HCT116 (cell line): ENCODE data around the gene AP1S1. TPM values are rescaled to one million over a fixed set of nuclear protein-coding genes. Genes with fewer than 3 reads are reported as not detected.

Experiments
- ATAC-seq: fragments of 200-7000 bp; cut with Tn5 transposase; 2 replicates; pipeline ENCODE4 v1.9.1; 2020; ENCODE audit warnings: mild to moderate bottlenecking, moderate library complexity
- BruUV-seq: library from RNA; stranded (reverse); fragments of 400-500 nt; replicated peaks from 2 replicates; lab custom pipeline; 2021; lab: Mats Ljungman, UMichigan
- CTCF ChIA-PET: fragments of 300-600 bp; sonication (Branson Sonifier 250); formaldehyde crosslinking; loops from one replicate; lab custom pipeline; 2021; ENCODE audit warnings: antibody characterized with exemption; lab: Charles Lee
- POLR2A ChIA-PET: fragments of 300-600, 350-600 bp; sonication (Branson Sonifier 250); formaldehyde crosslinking; loops from one replicate; lab custom pipeline; 2021; ENCODE audit warnings: antibody characterized with exemption; lab: Charles Lee
- RAD21 ChIA-PET, 2 experiments: fragments of 300-600 bp; sonication (Branson Sonifier 250); formaldehyde crosslinking; loops; one replicate each; lab custom pipeline; 2023; ENCODE audit warnings: low total read pairs in 2 of 2; ENCODE audit not compliant: uncharacterized antibody in 2 of 2, unreplicated experiment in 2 of 2, low non-redundant PET in 1 of 2; lab: Charles Lee
- DNase-seq: peaks from one replicate; pipeline ENCODE4 v3.0.0-alpha.2; 2010; ENCODE audit warnings: low read depth, low spot score
- H2AFZ ChIP-seq: fragments of 200-600 bp; shearing (Covaris generic), sonication (generic); 2 replicates; pipeline ENCODE4 v1.6.1; 2017; ENCODE audit warnings: low read depth, mixed run types, mixed read lengths, antibody characterized with exemption, low read length; ENCODE audit not compliant: poor library complexity, severe bottlenecking
- H3K27ac ChIP-seq: 2 replicates; pipeline ENCODE4 v1.5.1; 2012; ENCODE audit warnings: low read depth, low read length
- H3K27me3 ChIP-seq: fragments of 200-600 bp; sonication (generic); 2 replicates; pipeline ENCODE4 v1.6.1; 2016; ENCODE audit warnings: mixed run types, low read length, mixed read lengths; ENCODE audit not compliant: insufficient read depth
- H3K36me3 ChIP-seq, 2 experiments: fragments of 200-500 bp in 1 of 2; fragments of 200-600 bp in 1 of 2; sonication (Bioruptor generic) in 1 of 2; sonication (generic) in 1 of 2; 2 replicates each; pipeline versions ENCODE4 v1.5.1 to v1.6.1; 2014 to 2016; ENCODE audit warnings: low read length in 2 of 2, inconsistent platforms in 1 of 2, mixed read lengths in 1 of 2, mixed run types in 1 of 2; ENCODE audit not compliant: insufficient read depth in 2 of 2, control insufficient read depth in 1 of 2
- H3K4me1 ChIP-seq, 2 experiments: fragments of 200-600 bp in 1 of 2; sonication (generic) in 1 of 2; 2 replicates each; pipeline versions ENCODE4 v1.5.1 to v1.6.1; 2012 to 2017; ENCODE audit warnings: low read length in 2 of 2, inconsistent platforms in 1 of 2, mild to moderate bottlenecking in 1 of 2, mixed read lengths in 1 of 2, mixed run types in 1 of 2, moderate library complexity in 1 of 2; ENCODE audit not compliant: insufficient read depth in 2 of 2, control insufficient read depth in 1 of 2
- H3K4me2 ChIP-seq: fragments of 200-600 bp; sonication (generic); 2 replicates; pipeline ENCODE4 v1.6.1; 2017; ENCODE audit warnings: mixed run types, low read length, mixed read lengths
- H3K4me3 ChIP-seq, 2 experiments: fragments of 200-600 bp in 1 of 2; sonication (generic) in 1 of 2; replicated peaks in 1 of 2; 2 replicates each; pipeline ENCODE4 v1.5.1; 2011 to 2016; ENCODE audit warnings: low read length in 2 of 2, control low read depth in 1 of 2, low read depth in 1 of 2, mild to moderate bottlenecking in 1 of 2, mixed read lengths in 1 of 2, mixed run types in 1 of 2
- H3K79me2 ChIP-seq: fragments of 200-600 bp; sonication (generic); 2 replicates; pipeline ENCODE4 v1.6.1; 2017; ENCODE audit warnings: mild to moderate bottlenecking, mixed run types, low read length, moderate library complexity, mixed read lengths; ENCODE audit not compliant: insufficient read depth
- H3K9ac ChIP-seq: fragments of 200-600 bp; sonication (generic); 2 replicates; pipeline ENCODE4 v1.6.1; 2016; ENCODE audit warnings: low read length, mixed read lengths
- H3K9me2 ChIP-seq: fragments of 200-600 bp; sonication (generic), shearing (Covaris generic); 2 replicates; pipeline ENCODE4 v1.6.1; 2017; ENCODE audit warnings: mixed run types, mild to moderate bottlenecking, moderate library complexity; ENCODE audit not compliant: insufficient read depth
- H3K9me3 ChIP-seq, 2 experiments: fragments of 200-500 bp in 1 of 2; fragments of 200-600 bp in 1 of 2; sonication (Bioruptor generic) in 1 of 2; sonication (generic) in 1 of 2; 2 replicates each; pipeline ENCODE4 v1.6.1; 2014 to 2017; ENCODE audit warnings: low read length in 2 of 2, mixed read lengths in 2 of 2, inconsistent platforms in 1 of 2, low read depth in 1 of 2, mild to moderate bottlenecking in 1 of 2, mixed run types in 1 of 2, moderate library complexity in 1 of 2; ENCODE audit not compliant: control insufficient read depth in 1 of 2, insufficient read depth in 1 of 2
- H4K20me1 ChIP-seq: fragments of 200-600 bp; sonication (generic), shearing (Covaris generic); 2 replicates; pipeline ENCODE4 v1.6.1; 2017; ENCODE audit warnings: mixed run types, mild to moderate bottlenecking, moderate library complexity; ENCODE audit not compliant: insufficient read depth
- CEBPB ChIP-seq: IDR thresholded peaks from 2 replicates; pipeline ENCODE4 v1.6.1; 2012; ENCODE audit warnings: low read depth
- EGR1 ChIP-seq: IDR thresholded peaks from 2 replicates; pipeline ENCODE4 v1.6.1; 2012; ENCODE audit warnings: low read depth
- ELF1 ChIP-seq: IDR thresholded peaks from 2 replicates; pipeline ENCODE4 v1.6.1; 2012; ENCODE audit warnings: low read depth, borderline replicate concordance
- EZH2 ChIP-seq: fragments of 200-600 bp; sonication (generic); IDR thresholded peaks from 2 replicates; pipeline ENCODE4 v1.6.1; 2017; ENCODE audit warnings: antibody characterized with exemption, mixed run types
- EZH2phosphoT487 ChIP-seq: fragments of 200-600 bp; IDR thresholded peaks from 2 replicates; pipeline ENCODE4 v1.6.1; 2018; ENCODE audit warnings: antibody characterized with exemption, borderline replicate concordance
- FOSL1 ChIP-seq: IDR thresholded peaks from 2 replicates; pipeline ENCODE4 v1.6.1; 2012; ENCODE audit warnings: low read depth
- JUND ChIP-seq: IDR thresholded peaks from 2 replicates; pipeline ENCODE4 v1.6.1; 2012
- POLR2A ChIP-seq: IDR thresholded peaks from 2 replicates; pipeline ENCODE4 v1.7.0; 2011; ENCODE audit warnings: borderline replicate concordance; ENCODE audit not compliant: insufficient read depth, insufficient read length; ENCODE audit errors: extremely low read depth
- RAD21 ChIP-seq: IDR thresholded peaks from 2 replicates; pipeline ENCODE4 v1.6.1; 2012; ENCODE audit warnings: low read depth, mild to moderate bottlenecking
- SIN3A ChIP-seq: IDR thresholded peaks from 2 replicates; pipeline ENCODE4 v1.6.1; 2012; ENCODE audit warnings: low read depth
- SP1 ChIP-seq: IDR thresholded peaks from 2 replicates; pipeline ENCODE4 v1.6.1; 2012; ENCODE audit warnings: low read depth
- SRF ChIP-seq: IDR thresholded peaks from 2 replicates; pipeline ENCODE4 v1.6.1; 2012; ENCODE audit warnings: low read depth
- TCF7L2 ChIP-seq: IDR thresholded peaks from 2 replicates; pipeline ENCODE4 v1.7.0; 2011; ENCODE audit warnings: borderline replicate concordance, inconsistent platforms; ENCODE audit not compliant: insufficient read depth, insufficient read length; ENCODE audit errors: extremely low read depth
- YY1 ChIP-seq: IDR thresholded peaks from 2 replicates; pipeline ENCODE4 v1.6.1; 2011; ENCODE audit warnings: low read length, low read depth, moderate library complexity, mild to moderate bottlenecking; ENCODE audit not compliant: insufficient replicate concordance; ENCODE audit errors: extremely low read depth
- ZFX ChIP-seq: fragments of 450-650 bp; IDR thresholded peaks from 2 replicates; pipeline ENCODE4 v1.6.1; 2017
- ZNF274 ChIP-seq: fragments of 200-500 bp; sonication (Bioruptor generic); IDR thresholded peaks from 2 replicates; pipeline ENCODE4 v1.6.1; 2014; ENCODE audit warnings: mild to moderate bottlenecking, low read depth, low read length, inconsistent platforms
- intact Hi-C: fragments of 100-400 bp; cut with micrococcal nuclease; formaldehyde crosslinking; loops from 2 replicates; pipeline ENCODE4 v1.10.0; 2022
- total RNA-seq: library from RNA; stranded (reverse); gene quantifications from one replicate; pipeline ENCODE4 v1.2.1, GENCODE V29; 2021; ENCODE audit not compliant: unreplicated experiment
- TF ChIP-seq, protein P1 (sequence below): IDR thresholded peaks from 2 replicates; pipeline ENCODE4 v1.6.1; 2012; ENCODE audit warnings: low read depth
- TF ChIP-seq, protein P2 (sequence below): IDR thresholded peaks from 2 replicates; pipeline ENCODE4 v1.6.1; 2012
- TF ChIP-seq, protein P3 (sequence below): IDR thresholded peaks from 2 replicates; pipeline ENCODE4 v1.6.1; 2012
- TF ChIP-seq, protein P4 (sequence below): IDR thresholded peaks from 2 replicates; pipeline ENCODE4 v1.6.1; 2011; ENCODE audit warnings: mild to moderate bottlenecking, low read length, moderate library complexity; ENCODE audit not compliant: insufficient replicate concordance; ENCODE audit errors: extremely low read depth

The AP1S1 gene
- total RNA-seq, 1 experiment from 2014 or later: 130 TPM

DNA sequence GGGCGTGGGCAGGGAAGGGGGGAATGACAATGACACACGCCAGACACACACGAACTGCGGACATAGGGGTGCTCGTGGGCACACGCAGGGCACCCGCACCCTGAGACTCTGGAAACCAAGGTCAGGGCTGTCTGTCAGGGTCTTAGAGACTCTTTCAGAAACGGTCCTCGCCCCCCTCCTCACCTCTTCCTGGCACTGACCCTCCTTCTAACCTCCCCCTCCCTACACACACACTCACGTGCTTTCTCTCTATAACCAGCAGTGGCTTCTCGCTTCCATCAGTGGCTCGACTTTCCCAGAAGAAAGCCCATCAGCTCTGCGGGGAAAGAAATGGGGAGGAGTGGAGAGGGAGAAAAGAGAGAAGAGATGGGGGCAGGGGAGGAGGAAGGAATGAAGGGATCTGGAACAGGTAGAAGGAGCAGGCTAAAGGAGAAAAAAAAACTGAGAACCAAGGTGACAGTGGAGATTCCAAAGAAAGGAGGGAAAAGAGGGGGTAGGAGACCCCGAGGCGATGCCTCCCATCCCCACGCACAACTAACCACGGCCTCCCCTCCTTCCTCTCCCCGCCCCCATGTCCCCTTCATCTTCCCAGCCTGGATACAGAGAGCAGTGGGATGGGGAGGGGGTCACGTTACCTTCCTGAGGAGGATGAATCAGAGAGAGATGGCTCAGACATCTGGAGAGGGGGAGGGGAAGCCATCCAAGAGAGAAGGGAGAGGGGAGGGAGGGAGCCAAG, 12.8 kb downstream of the AP1S1 start:
- Histone ChIP-seq H3K36me3 (no peaks in the 10 kb centered on the region), H3K27ac (no peak overlapping the region), H3K79me2 (0 out of 2 replicates have a peak, but pooled peaks cover 7% of the 10 kb centered on the region), H3K4me1 (peaks cover 45 to 88% of the 10 kb centered on the region in 2 experiments), H3K9ac (peak overlapping the region; percentile 19), H2AFZ (no peak overlapping the region), H3K4me3 (peak overlapping the region; percentile 13 to 78; a peak in 3 of 4 replicates), H3K4me2 (peak overlapping the region; percentile 80), H3K27me3 (no peaks in the 10 kb centered on the region), H3K9me2 (no peaks in the 10 kb centered on the region), H3K9me3 (no peaks in the 10 kb centered on the region), H4K20me1 (no peaks in the 10 kb centered on the region)
- intact Hi-C loops: no loop called here
- no TSS peak for BruUV-seq
- TF ChIP-seq CEBPB: no peak
- no peak for TF ChIP-seq SRF
- TF ChIP-seq ELF1: no peak
- TF ChIP-seq, protein P1, sequence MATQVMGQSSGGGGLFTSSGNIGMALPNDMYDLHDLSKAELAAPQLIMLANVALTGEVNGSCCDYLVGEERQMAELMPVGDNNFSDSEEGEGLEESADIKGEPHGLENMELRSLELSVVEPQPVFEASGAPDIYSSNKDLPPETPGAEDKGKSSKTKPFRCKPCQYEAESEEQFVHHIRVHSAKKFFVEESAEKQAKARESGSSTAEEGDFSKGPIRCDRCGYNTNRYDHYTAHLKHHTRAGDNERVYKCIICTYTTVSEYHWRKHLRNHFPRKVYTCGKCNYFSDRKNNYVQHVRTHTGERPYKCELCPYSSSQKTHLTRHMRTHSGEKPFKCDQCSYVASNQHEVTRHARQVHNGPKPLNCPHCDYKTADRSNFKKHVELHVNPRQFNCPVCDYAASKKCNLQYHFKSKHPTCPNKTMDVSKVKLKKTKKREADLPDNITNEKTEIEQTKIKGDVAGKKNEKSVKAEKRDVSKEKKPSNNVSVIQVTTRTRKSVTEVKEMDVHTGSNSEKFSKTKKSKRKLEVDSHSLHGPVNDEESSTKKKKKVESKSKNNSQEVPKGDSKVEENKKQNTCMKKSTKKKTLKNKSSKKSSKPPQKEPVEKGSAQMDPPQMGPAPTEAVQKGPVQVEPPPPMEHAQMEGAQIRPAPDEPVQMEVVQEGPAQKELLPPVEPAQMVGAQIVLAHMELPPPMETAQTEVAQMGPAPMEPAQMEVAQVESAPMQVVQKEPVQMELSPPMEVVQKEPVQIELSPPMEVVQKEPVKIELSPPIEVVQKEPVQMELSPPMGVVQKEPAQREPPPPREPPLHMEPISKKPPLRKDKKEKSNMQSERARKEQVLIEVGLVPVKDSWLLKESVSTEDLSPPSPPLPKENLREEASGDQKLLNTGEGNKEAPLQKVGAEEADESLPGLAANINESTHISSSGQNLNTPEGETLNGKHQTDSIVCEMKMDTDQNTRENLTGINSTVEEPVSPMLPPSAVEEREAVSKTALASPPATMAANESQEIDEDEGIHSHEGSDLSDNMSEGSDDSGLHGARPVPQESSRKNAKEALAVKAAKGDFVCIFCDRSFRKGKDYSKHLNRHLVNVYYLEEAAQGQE: no peak
- TF ChIP-seq, protein P2, sequence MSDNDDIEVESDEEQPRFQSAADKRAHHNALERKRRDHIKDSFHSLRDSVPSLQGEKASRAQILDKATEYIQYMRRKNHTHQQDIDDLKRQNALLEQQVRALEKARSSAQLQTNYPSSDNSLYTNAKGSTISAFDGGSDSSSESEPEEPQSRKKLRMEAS: no peak
- TF ChIP-seq EGR1: no peak
- TF ChIP-seq SIN3A: no peak
- TF ChIP-seq, protein P3, sequence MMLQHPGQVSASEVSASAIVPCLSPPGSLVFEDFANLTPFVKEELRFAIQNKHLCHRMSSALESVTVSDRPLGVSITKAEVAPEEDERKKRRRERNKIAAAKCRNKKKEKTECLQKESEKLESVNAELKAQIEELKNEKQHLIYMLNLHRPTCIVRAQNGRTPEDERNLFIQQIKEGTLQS: no peak
- no peak for TF ChIP-seq RAD21
- no peak for TF ChIP-seq ZNF274
- TF ChIP-seq FOSL1: no peak
- no peak for TF ChIP-seq TCF7L2
- TF ChIP-seq, protein P4, sequence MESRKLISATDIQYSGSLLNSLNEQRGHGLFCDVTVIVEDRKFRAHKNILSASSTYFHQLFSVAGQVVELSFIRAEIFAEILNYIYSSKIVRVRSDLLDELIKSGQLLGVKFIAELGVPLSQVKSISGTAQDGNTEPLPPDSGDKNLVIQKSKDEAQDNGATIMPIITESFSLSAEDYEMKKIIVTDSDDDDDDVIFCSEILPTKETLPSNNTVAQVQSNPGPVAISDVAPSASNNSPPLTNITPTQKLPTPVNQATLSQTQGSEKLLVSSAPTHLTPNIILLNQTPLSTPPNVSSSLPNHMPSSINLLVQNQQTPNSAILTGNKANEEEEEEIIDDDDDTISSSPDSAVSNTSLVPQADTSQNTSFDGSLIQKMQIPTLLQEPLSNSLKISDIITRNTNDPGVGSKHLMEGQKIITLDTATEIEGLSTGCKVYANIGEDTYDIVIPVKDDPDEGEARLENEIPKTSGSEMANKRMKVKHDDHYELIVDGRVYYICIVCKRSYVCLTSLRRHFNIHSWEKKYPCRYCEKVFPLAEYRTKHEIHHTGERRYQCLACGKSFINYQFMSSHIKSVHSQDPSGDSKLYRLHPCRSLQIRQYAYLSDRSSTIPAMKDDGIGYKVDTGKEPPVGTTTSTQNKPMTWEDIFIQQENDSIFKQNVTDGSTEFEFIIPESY: no peak
- no peak for TF ChIP-seq EZH2phosphoT487
- TF ChIP-seq POLR2A: no peak
- TF ChIP-seq JUND: no peak
- TF ChIP-seq ZFX: no peak
- no peak for TF ChIP-seq EZH2
- no peak for TF ChIP-seq SP1
- no peak for TF ChIP-seq YY1
- ATAC-seq (no peak), DNase-seq (no peak)
- POLR2A ChIA-PET: interaction anchor here (0.7 to 1.0 kb wide), 2 partner anchors 15 to 277 kb away, joined by 3 read pairs; partner anchors contain the start of gene UFSP1
- CTCF ChIA-PET: interaction anchor here (3.0 kb wide), 1 partner anchor 23 kb away, joined by 16 read pairs; no protein-coding TSS in a partner anchor
- RAD21 ChIA-PET: interaction anchor here in 1 of 2 experiments (0.6 kb wide), 1 partner anchor 21 kb away, joined by 6 read pairs; no protein-coding TSS in a partner anchor
